ENCODE measurements around the gene CDH19. TPM values are rescaled to one million over a fixed set of nuclear protein-coding genes. Genes with fewer than 3 reads are reported as not detected.

The CDH19 gene
- polyA plus RNA-seq, 1 donor (not counting 4 experiments of a cell fraction or from before 2014, with no cell fraction given) = not detected

DNA sequence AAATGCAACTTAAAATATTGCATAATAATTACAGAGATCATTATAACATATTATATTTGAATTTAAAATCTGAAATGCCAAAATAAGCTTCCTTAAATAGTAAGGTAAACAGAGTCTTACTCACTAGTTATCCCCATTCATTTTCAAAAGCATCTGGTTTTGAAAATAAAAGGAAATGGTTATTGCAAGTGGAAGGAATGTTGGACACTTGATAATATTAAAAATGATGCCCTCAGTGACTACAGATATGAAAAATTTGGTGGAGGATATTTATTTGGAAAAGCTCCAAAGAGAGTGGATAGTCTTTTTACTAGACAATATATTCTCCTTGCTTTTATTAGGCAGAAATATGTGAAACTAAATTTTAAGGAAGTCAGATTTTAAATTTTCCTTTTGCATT is 39.7 kb downstream of the CDH19 start:
- no peak overlapping the region for H3K9ac ChIP-seq (ENCODE audit: control insufficient read depth, extremely low read depth, insufficient read depth, low read length)
- FAIRE-seq = no peak
- dilution Hi-C loops (cut with MboI; ENCODE audit: extremely low pct_ligation_motif_present, low sequenced_read_pairs) = no loop called here
- no peak overlapping the region for H3K4me2 ChIP-seq (ENCODE audit: control insufficient read depth, extremely low read depth, insufficient read depth, low read depth, low read length)
- TF ChIP-seq CTCF (optimal IDR thresholded peaks at IDR 0.05 in 1 of 3, IDR thresholded peaks at IDR 0.05 in 1 of 3, conservative IDR thresholded peaks at IDR 0.05 in 1 of 3; ENCODE audit: extremely low read depth in 1 of 3, insufficient read depth in 2 of 3, low read length in 3 of 3) (no peak), EZH2 (IDR thresholded peaks at IDR 0.05; ENCODE audit: low read length) (no peak)
- no peak overlapping the region for H3K4me3 ChIP-seq (ENCODE audit: control insufficient read depth in 2 of 3, extremely low read depth in 1 of 3, insufficient read depth in 2 of 3, low read depth in 1 of 3, low read length in 3 of 3)
- H3K36me3 ChIP-seq (ENCODE audit: control insufficient read depth in 2 of 2, extremely low read depth in 1 of 2, insufficient read depth in 2 of 2, low read length in 2 of 2) = no peaks in the 10 kb centered on the region
- no peaks in the 10 kb centered on the region for H3K9me1 ChIP-seq (ENCODE audit: control insufficient read depth, extremely low read depth, insufficient read depth, low read length)
- no peaks in the 10 kb centered on the region for H3K9me3 ChIP-seq (ENCODE audit: control insufficient read depth, low read depth, low read length)
- no peaks in the 10 kb centered on the region for H4K20me1 ChIP-seq (ENCODE audit: control insufficient read depth, extremely low read depth, insufficient read depth, low read length)
- no peak overlapping the region for H2AFZ ChIP-seq (ENCODE audit: control insufficient read depth, low read length)
- H3K27ac ChIP-seq (ENCODE audit: control insufficient read depth, insufficient read depth, low read length) = no peak overlapping the region
- no peak for DNase-seq (ENCODE audit: low read depth, low spot score)
- no peaks in the 10 kb centered on the region for H3K4me1 ChIP-seq (ENCODE audit: control insufficient read depth, extremely low read depth, insufficient read depth, low read length)
- no peaks in the 10 kb centered on the region for H3K79me2 ChIP-seq (ENCODE audit: control insufficient read depth, insufficient read depth, low read length)
- no peaks in the 10 kb centered on the region for H3K27me3 ChIP-seq (ENCODE audit: control insufficient read depth, extremely low read depth, insufficient read depth, low read length)

GRCh38 chr18:66562279-66562678 is 41.6 kb downstream of the CDH19 start:
- Histone ChIP-seq H3K27ac (ENCODE audit: control insufficient read depth, insufficient read depth, low read length) (no peak overlapping the region), H3K4me1 (ENCODE audit: control insufficient read depth, extremely low read depth, insufficient read depth, low read length) (no peaks in the 10 kb centered on the region), H3K4me2 (ENCODE audit: control insufficient read depth, extremely low read depth, insufficient read depth, low read depth, low read length) (no peak overlapping the region), H3K79me2 (ENCODE audit: control insufficient read depth, insufficient read depth, low read length) (no peaks in the 10 kb centered on the region), H4K20me1 (ENCODE audit: control insufficient read depth, extremely low read depth, insufficient read depth, low read length) (no peaks in the 10 kb centered on the region), H3K27me3 (ENCODE audit: control insufficient read depth, extremely low read depth, insufficient read depth, low read length) (no peaks in the 10 kb centered on the region), H3K9me3 (ENCODE audit: control insufficient read depth, low read depth, low read length) (no peaks in the 10 kb centered on the region), H2AFZ (ENCODE audit: control insufficient read depth, low read length) (no peak overlapping the region), H3K4me3 (ENCODE audit: control insufficient read depth in 2 of 3, extremely low read depth in 1 of 3, insufficient read depth in 2 of 3, low read depth in 1 of 3, low read length in 3 of 3) (no peak overlapping the region), H3K9ac (ENCODE audit: control insufficient read depth, extremely low read depth, insufficient read depth, low read length) (no peak overlapping the region), H3K36me3 (ENCODE audit: control insufficient read depth in 2 of 2, extremely low read depth in 1 of 2, insufficient read depth in 2 of 2, low read length in 2 of 2) (no peaks in the 10 kb centered on the region), H3K9me1 (ENCODE audit: control insufficient read depth, extremely low read depth, insufficient read depth, low read length) (no peaks in the 10 kb centered on the region)
- DNase-seq (ENCODE audit: low read depth, low spot score) (no peak), FAIRE-seq (no peak)
- no peak for TF ChIP-seq CTCF (optimal IDR thresholded peaks at IDR 0.05 in 1 of 3, IDR thresholded peaks at IDR 0.05 in 1 of 3, conservative IDR thresholded peaks at IDR 0.05 in 1 of 3; ENCODE audit: extremely low read depth in 1 of 3, insufficient read depth in 2 of 3, low read length in 3 of 3)
- no peak for TF ChIP-seq EZH2 (IDR thresholded peaks at IDR 0.05; ENCODE audit: low read length)
- dilution Hi-C loops (cut with MboI; ENCODE audit: extremely low pct_ligation_motif_present, low sequenced_read_pairs) = no loop called here

All from keratinocyte (primary cell).